Islet precursor cell (in vitro differentiated cells): ENCODE results near the gene CCBE1.
"Not testable (repeated sequence)": the region's sequence is repeated elsewhere in the genome, so short reads cannot be mapped to it uniquely, and the experiment has no call there.

Experiments used
- DNase-seq: peaks from one replicate; pipeline ENCODE4 v3.0.0-alpha.2; 2018

Gene CCBE1

GRCh38 chr18:59714096-59714495 lies 16.9 kb upstream of the CCBE1 start:
- DNase-seq = not testable (repeated sequence)

GRCh38 chr18:59712311-59712710 lies 15.1 kb upstream of the CCBE1 start:
- DNase-seq = no peak

- peak; percentile 76 for DNase-seq
Measured at GRCh38 chr18:59708988-59709387, 11.8 kb upstream of the CCBE1 start.

GRCh38 chr18:59707306-59707705 lies 10.1 kb upstream of the CCBE1 start:
- peak; percentile 92 for DNase-seq

- DNase-seq = peak; percentile 72
Measured at GRCh38 chr18:59706499-59706898, 9.3 kb upstream of the CCBE1 start.

- no peak for DNase-seq
Measured at GRCh38 chr18:59705145-59705544, 7.9 kb upstream of the CCBE1 start.

- no peak for DNase-seq
Measured at GRCh38 chr18:59704146-59704545, 6.9 kb upstream of the CCBE1 start.

- no peak for DNase-seq
Measured at GRCh38 chr18:59701272-59701671, 4.0 kb upstream of the CCBE1 start.

- peak; percentile 70 for DNase-seq
Measured at GRCh38 chr18:59700535-59700967, 3.3 kb upstream of the CCBE1 start.

- no peak for DNase-seq
Measured at GRCh38 chr18:59699750-59700534, 2.7 kb upstream of the CCBE1 start.

- no peak for DNase-seq
Measured at GRCh38 chr18:59699061-59699460, 1.8 kb upstream of the CCBE1 start.

GRCh38 chr18:59696311-59697235 lies 650 bp downstream of the CCBE1 start:
- DNase-seq = peak; percentile 77

GRCh38 chr18:59695551-59695950 lies 1.7 kb downstream of the CCBE1 start:
- DNase-seq = no peak

- DNase-seq = no peak
Measured at GRCh38 chr18:59694824-59695223, 2.4 kb downstream of the CCBE1 start.

- no peak for DNase-seq
Measured at GRCh38 chr18:59691996-59692395, 5.2 kb downstream of the CCBE1 start.

- no peak for DNase-seq
Measured at GRCh38 chr18:59690996-59691395, 6.2 kb downstream of the CCBE1 start.

- DNase-seq = no peak
Measured at GRCh38 chr18:59690186-59690982, 6.8 kb downstream of the CCBE1 start.

GRCh38 chr18:59689756-59690155 lies 7.5 kb downstream of the CCBE1 start:
- no peak for DNase-seq

GRCh38 chr18:59686260-59686659 lies 11.0 kb downstream of the CCBE1 start:
- no peak for DNase-seq

- DNase-seq = no peak
Measured at GRCh38 chr18:59685501-59685900, 11.7 kb downstream of the CCBE1 start.

GRCh38 chr18:59684777-59685176 lies 12.4 kb downstream of the CCBE1 start:
- DNase-seq = no peak

- peak; percentile 86 for DNase-seq
Measured at GRCh38 chr18:59681521-59682004, 15.7 kb downstream of the CCBE1 start.

- no peak for DNase-seq
Measured at GRCh38 chr18:59681051-59681450, 16.2 kb downstream of the CCBE1 start.
